DMS53 treated with DMSO at 0.1 percent for 48 hours (cell line): ENCODE measurements around the gene FLYWCH1.
"Not testable (repeated sequence)": the region's sequence is repeated elsewhere in the genome, so short reads cannot be mapped to it uniquely, and the experiment has no call there.

Source experiments
- DNase-seq: peaks from one replicate; lab custom pipeline; 2025; ENCODE audit not compliant: unreplicated experiment; lab: John Stamatoyannopoulos, UW

The FLYWCH1 gene

GRCh38 chr16:2924901-2925755, 13.4 kb downstream of the FLYWCH1 start:
- no peak for DNase-seq

DNA sequence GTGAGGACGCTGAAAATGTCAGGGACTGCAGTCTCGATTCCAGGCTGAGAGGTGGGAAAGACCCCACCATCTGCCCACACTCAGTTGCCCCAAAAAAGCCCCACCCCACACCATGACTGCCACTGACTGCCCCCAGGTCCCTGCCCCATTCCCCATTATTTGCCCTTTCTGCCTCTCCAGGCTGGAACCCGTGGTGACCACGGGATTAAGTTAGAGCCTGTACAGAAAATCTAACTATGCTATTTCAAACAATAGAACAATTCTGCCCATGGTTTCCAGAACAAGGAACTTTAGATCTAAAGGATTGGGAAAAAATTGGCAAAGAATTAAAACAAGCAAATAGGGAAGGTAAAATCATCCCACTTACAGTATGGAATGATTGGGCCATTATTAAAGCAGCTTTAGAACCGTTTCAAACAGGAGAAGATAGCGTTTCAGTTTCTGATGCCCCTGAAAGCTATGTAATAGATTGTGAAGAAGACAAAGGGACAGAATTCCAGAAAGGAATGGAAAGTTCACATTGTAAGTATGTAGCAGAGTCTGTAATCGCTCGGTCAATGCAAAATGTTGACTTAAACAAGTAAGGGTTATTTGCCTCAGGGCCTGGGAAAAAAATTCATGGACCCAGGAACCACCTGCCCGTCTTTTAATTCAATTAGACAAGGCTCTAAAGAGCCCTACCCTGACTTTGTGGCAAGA, 14.4 kb downstream of the FLYWCH1 start:
- no peak for DNase-seq

GRCh38 chr16:2926650-2926999, 14.9 kb downstream of the FLYWCH1 start:
- DNase-seq: no peak

DNA sequence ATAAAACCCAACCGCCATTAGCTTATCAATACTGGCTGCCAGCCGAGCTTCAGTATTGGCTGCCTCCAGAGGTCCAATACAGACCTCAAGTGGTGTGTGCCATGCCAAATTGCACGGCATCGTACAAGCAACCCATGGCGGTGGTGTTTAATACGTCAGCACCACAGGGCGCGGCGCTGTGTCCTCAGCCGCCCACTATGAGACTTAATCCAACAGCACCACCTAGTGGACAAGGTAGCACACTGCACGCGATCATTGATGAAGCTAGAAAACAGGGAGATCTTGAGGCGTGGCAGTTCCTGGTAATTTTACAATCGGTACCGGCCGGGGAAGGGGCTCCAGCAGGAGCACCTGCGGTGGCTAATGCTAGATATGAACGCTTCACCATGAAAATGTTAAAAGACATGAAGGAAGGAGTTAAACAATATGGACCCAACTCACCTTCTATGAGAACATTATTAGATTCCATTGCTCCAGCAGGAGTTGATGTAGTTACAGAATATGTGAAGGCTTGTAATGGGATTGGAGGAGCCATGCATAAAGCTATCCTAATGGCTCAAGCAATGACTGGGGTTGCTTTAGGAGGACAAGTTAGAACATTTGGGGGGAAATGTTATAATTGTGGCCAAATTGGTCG, 15.4 kb downstream of the FLYWCH1 start:
- DNase-seq: peak; percentile 60

GRCh38 chr16:2928151-2928550, 16.4 kb downstream of the FLYWCH1 start:
- not testable (repeated sequence) for DNase-seq

DNA sequence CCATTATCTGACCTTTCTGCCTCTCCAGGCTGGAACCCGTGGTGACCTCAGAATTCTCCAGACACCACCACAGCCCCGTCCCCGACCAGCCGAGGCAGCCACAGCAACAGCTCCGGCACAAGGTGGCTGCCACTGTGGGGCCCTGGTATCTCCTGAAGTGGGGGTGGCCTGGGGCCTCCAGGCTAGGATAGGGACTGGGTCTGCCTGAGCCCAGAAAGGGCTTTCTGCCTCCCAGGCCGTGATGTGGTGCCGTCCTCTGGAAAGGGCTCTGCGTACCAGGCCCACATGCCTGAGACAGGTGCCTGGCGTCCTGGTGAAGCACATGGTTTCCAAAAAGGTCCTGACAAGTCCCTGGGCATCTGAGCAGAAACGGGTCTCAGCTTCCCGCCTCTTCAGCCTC, 17.1 kb downstream of the FLYWCH1 start:
- DNase-seq: no peak

DNA sequence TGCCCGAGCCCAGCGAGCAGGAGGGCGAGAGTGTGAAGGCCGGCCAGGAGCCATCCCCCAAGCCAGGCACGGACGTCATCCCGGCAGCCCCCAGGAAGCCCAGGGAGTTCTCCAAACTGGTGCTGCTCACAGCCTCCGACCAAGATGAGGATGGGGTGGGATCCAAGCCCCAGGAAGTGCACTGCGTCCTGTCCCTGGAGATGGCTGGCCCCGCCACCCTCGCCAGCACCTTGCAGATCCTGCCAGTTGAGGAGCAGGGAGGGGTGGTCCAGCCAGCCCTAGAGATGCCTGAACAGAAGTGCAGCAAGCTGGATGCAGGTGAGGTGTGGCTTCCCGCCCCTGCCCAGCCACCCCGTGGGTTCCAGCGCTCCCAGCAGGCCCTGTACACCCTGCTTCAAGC, 18.0 kb downstream of the FLYWCH1 start:
- no peak for DNase-seq

DNA sequence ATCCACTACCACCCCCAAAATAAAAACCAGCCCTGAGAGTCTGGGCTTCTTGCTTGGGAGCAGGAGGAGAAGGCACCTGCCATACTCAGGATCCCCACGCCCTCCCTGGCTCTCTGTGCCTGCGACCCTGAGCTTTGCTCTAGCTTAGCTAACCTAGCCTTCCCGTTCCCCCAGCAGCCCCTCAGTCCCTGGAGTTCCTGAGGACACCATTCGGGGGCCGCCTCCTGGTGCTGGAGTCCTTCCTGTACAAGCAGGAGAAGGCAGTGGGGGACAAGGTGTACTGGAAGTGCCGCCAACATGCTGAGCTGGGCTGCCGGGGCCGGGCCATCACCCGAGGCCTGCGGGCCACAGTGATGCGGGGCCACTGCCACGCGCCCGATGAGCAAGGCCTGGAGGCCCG, 18.5 kb downstream of the FLYWCH1 start:
- no peak for DNase-seq

DNA sequence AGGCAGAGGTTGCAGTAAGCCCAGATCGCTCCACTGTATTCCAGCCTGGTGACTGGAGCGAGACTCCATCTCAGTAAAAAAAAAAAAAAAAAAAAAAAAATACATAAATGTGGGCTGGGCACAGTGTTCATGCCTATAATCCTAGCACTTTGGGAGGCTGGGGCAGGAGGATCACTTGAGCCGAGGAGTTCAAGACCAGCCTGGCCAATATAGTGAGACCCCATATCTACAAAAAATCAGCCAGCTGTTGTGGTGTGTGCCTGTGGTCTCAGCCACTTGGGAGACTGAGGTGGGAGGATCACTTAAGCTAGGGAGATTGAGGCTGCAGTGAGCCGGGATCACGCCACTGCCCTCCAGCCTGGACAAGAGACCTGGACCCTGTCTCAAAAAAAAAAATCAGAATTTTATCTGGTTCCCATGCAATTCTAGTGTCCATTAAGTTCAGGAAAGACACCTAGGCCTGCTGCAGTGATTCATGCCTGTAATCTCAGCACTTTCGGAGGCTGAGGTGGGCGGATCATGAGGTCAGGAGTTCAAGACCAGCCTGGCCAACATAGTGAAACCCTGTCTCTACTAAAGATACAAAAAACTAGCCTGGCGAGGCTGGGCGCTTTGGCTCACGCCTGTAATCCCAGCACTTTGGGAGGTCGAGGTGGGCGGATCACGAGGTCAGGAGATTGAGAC, 19.6 kb downstream of the FLYWCH1 start:
- DNase-seq: not testable (repeated sequence)

DNA sequence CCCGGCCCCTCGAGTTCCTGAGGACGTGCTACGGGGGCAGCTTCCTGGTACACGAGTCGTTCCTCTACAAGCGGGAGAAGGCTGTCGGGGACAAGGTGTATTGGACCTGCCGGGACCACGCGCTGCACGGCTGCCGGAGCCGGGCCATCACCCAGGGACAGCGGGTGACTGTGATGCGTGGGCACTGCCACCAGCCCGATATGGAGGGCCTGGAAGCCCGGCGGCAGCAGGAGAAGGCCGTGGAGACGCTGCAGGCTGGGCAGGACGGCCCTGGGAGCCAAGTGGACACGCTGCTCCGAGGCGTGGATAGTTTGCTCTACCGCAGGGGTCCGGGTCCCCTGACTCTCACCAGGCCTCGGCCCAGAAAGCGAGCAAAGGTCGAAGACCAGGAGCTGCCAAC, 21.4 kb downstream of the FLYWCH1 start:
- no peak for DNase-seq

DNA sequence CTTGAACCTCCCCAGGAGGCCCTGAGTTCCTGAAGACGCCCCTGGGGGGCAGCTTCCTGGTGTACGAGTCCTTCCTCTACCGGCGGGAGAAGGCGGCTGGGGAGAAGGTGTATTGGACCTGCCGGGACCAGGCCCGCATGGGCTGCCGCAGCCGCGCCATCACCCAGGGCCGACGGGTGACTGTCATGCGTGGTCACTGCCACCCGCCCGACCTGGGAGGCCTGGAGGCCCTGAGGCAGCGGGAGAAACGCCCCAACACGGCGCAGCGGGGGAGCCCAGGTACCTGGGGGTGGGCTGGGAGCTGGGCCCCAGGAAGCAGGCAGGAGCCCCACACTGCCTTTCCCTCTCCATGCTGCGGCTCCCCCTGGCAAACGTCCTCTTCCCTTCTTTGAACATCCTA, 22.0 kb downstream of the FLYWCH1 start:
- DNase-seq: no peak

GRCh38 chr16:2934450-2934849, 22.7 kb downstream of the FLYWCH1 start:
- no peak for DNase-seq

GRCh38 chr16:2936436-2937011, 24.8 kb downstream of the FLYWCH1 start:
- no peak for DNase-seq

- DNase-seq: no peak
Measured at GRCh38 chr16:2937170-2937569, 25.4 kb downstream of the FLYWCH1 start.

DNA sequence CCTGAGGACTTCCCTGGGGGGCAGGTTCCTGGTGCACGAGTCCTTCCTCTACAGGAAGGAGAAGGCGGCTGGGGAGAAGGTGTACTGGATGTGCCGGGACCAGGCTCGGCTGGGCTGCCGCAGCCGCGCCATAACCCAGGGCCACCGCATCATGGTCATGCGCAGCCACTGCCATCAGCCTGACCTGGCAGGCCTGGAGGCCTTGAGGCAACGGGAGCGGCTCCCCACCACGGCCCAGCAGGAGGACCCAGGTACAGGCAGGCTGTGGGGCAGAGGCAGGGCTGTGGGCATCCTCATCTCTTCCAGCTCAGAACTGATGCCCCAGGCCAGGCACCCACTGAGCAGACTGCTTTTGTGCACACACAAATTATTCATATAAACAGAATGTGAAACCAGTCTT, 26.5 kb downstream of the FLYWCH1 start:
- no peak for DNase-seq

- DNase-seq: no peak
Measured at GRCh38 chr16:2939968-2940367, 28.2 kb downstream of the FLYWCH1 start.

- DNase-seq: no peak
Measured at GRCh38 chr16:2942045-2942444, 30.3 kb downstream of the FLYWCH1 start.

DNA sequence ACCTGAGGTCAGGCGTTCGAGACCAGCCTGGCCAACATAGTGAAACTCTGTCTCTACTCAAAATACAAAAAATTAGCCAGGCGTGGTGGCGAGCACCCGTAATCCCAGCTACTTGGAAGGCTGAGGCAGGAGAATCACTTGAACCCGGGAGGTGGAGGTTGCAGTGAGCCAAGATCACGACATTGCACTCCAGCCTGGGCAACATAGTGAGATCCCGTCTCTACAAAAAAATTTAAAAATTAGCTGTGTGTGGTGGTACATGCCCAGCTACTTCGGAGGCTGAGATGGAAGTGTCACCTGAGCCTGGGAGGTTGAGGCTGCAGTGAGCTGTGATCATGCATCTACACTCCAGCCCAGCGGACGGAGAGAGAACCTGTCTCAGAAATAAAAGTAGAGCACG, 32.0 kb downstream of the FLYWCH1 start:
- DNase-seq: not testable (repeated sequence)

DNA sequence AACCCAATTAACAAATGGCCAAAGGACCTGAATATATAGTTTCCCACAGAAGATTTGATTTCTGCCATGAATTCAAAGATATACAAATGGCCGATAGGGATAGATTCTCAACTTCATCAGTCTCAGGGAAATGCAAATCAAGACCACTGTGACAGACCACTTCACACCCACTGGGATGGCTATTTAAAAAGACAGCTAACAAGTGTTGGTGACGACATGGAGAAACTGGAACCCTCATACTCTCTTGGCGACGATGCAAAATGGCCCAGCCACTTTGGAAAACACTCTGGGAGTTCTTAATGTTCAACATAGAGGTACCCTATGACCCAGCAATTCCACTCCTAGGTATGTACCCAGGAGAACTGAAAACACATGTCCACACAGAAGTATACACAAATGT, 34.9 kb downstream of the FLYWCH1 start:
- DNase-seq: no peak

GRCh38 chr16:2948807-2949704, 37.3 kb downstream of the FLYWCH1 start:
- DNase-seq: no peak
